ENCODE results near the gene HECTD4. TPM values are rescaled to one million over a fixed set of nuclear protein-coding genes. Genes with fewer than 3 reads are reported as not detected.

The HECTD4 gene
- total and polyA plus RNA-seq, 2 donors (not counting 1 experiment from before 2014, with no cell fraction given), result 46.4 to 92.2 TPM

GRCh38 chr12:112196196-112196875 lies 185.9 kb downstream of the HECTD4 start:
- H3K4me1 ChIP-seq (ENCODE audit: control insufficient read depth in 2 of 2, insufficient read depth in 2 of 2, low read length in 2 of 2), result no peaks in the 10 kb centered on the region
- ATAC-seq (ENCODE audit: low read depth) (no peak), DNase-seq (no peak)
- H3K9me3 ChIP-seq (ENCODE audit: control extremely low read depth in 1 of 3, control insufficient read depth in 2 of 3, insufficient read depth in 1 of 3, low read length in 2 of 3), result no peaks in the 10 kb centered on the region
- intact Hi-C loops (cut with micrococcal nuclease), result no loop called here
- Mint-ChIP-seq H3K4me3 (no peak overlapping the region), H3K27me3 (no peaks in the 10 kb centered on the region), H3K4me1 (no peaks in the 10 kb centered on the region), H3K9me3 (ENCODE audit: insufficient read depth) (no peaks in the 10 kb centered on the region), H3K27ac (no peak overlapping the region)
- ChIA-PET POLR2A (no interaction called here), CTCF (interaction anchor here (2.2 to 5.1 kb wide), 3 partner anchors 191 to 251 kb away, joined by 8 to 88 read pairs (median 16); no protein-coding TSS in a partner anchor)
- H3K4me2 ChIP-seq (replicated peaks; ENCODE audit: low read depth, low read length, poor library complexity, severe bottlenecking), result no peak overlapping the region
- WGBS (ENCODE audit: insufficient coverage), result 98% methylated on average over 4 of the region's 9 CpGs
- H3K9ac ChIP-seq (ENCODE audit: low read length), result no peak overlapping the region
- no peak overlapping the region for H3K4me3 ChIP-seq (ENCODE audit: control extremely low read depth in 1 of 5, extremely low read depth in 1 of 5, insufficient read depth in 1 of 5, low read depth in 2 of 5, low read length in 4 of 5)
- no peaks in the 10 kb centered on the region for H3K79me2 ChIP-seq (ENCODE audit: control insufficient read depth, insufficient read depth, low read length)
- no peak for TF ChIP-seq EZH2 (IDR thresholded peaks at IDR 0.05; ENCODE audit: borderline replicate concordance, insufficient read depth, low read depth, low read length, poor library complexity, severe bottlenecking)
- TF ChIP-seq, protein P1, sequence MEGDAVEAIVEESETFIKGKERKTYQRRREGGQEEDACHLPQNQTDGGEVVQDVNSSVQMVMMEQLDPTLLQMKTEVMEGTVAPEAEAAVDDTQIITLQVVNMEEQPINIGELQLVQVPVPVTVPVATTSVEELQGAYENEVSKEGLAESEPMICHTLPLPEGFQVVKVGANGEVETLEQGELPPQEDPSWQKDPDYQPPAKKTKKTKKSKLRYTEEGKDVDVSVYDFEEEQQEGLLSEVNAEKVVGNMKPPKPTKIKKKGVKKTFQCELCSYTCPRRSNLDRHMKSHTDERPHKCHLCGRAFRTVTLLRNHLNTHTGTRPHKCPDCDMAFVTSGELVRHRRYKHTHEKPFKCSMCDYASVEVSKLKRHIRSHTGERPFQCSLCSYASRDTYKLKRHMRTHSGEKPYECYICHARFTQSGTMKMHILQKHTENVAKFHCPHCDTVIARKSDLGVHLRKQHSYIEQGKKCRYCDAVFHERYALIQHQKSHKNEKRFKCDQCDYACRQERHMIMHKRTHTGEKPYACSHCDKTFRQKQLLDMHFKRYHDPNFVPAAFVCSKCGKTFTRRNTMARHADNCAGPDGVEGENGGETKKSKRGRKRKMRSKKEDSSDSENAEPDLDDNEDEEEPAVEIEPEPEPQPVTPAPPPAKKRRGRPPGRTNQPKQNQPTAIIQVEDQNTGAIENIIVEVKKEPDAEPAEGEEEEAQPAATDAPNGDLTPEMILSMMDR (IDR thresholded peaks at IDR 0.05), result no peak
- no peaks in the 10 kb centered on the region for H3K27me3 ChIP-seq (replicated peaks in 1 of 4; ENCODE audit: control extremely low read depth in 1 of 4, control insufficient read depth in 3 of 4, insufficient read depth in 4 of 4, low read length in 3 of 4)
- peaks cover 4 to 62% of the 10 kb centered on the region in 2 experiments for H3K36me3 ChIP-seq (replicated peaks in 1 of 2; ENCODE audit: control extremely low read depth in 1 of 2, control insufficient read depth in 1 of 2, extremely low read depth in 1 of 2, insufficient read depth in 2 of 2, low read length in 1 of 2)
- no peaks in the 10 kb centered on the region for H4K20me1 ChIP-seq (ENCODE audit: control insufficient read depth, insufficient read depth, low read length, poor library complexity, severe bottlenecking)
- no peak overlapping the region for H2AFZ ChIP-seq (ENCODE audit: insufficient read depth, low read depth, low read length, poor library complexity, severe bottlenecking)
- H3K27ac ChIP-seq (ENCODE audit: low read length in 2 of 2), result no peak overlapping the region

DNA sequence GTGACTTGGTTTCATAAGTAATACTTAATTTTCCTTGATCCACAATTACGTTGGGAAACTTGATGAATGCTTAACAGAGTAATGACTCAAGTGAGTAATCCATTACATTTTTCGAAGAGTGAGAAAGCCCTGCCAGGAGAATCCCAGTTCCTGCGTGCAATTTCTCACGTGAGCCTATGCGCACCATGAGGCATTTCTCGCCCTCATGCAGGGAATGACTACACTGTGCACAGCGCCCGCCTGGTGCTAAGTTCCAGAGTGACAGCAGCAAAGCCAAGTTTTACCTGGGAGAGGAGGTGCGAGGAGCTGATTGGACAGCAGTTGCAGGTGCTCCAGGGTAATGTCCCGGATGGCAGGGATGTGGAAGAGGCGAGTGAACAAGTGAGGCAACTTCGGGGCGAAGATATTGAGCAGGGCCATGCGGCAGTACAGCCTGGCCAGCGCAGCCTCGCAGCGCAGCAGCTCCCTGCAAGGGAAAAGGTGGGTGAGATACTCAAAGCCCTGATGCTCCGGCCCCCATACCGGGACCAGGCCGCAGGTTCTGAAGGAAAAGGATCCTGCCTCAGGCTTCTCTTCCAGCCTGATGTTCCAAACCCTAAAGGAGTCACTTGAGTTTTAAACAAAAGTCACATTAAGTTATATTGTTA lies 187.5 kb downstream of the HECTD4 start:
- Mint-ChIP-seq H3K9me3 (ENCODE audit: insufficient read depth) (no peaks in the 10 kb centered on the region), H3K27ac (no peak overlapping the region), H3K4me3 (no peak overlapping the region), H3K27me3 (no peaks in the 10 kb centered on the region), H3K4me1 (no peaks in the 10 kb centered on the region)
- H3K4me1 ChIP-seq (ENCODE audit: control insufficient read depth in 2 of 2, insufficient read depth in 2 of 2, low read length in 2 of 2), result no peaks in the 10 kb centered on the region
- ChIA-PET CTCF (no interaction called here), POLR2A (no interaction called here)
- WGBS (ENCODE audit: insufficient coverage), result 96% methylated on average over 17 of the region's 20 CpGs
- no peaks in the 10 kb centered on the region for H3K79me2 ChIP-seq (ENCODE audit: control insufficient read depth, insufficient read depth, low read length)
- no peaks in the 10 kb centered on the region for H3K9me3 ChIP-seq (ENCODE audit: control extremely low read depth in 1 of 3, control insufficient read depth in 2 of 3, insufficient read depth in 1 of 3, low read length in 2 of 3)
- DNase-seq (no peak), ATAC-seq (ENCODE audit: low read depth) (no peak)
- H4K20me1 ChIP-seq (ENCODE audit: control insufficient read depth, insufficient read depth, low read length, poor library complexity, severe bottlenecking), result no peaks in the 10 kb centered on the region
- intact Hi-C loops (cut with micrococcal nuclease), result no loop called here
- TF ChIP-seq EZH2 (IDR thresholded peaks at IDR 0.05; ENCODE audit: borderline replicate concordance, insufficient read depth, low read depth, low read length, poor library complexity, severe bottlenecking), result no peak
- TF ChIP-seq, protein P1 (IDR thresholded peaks at IDR 0.05), result no peak
- H3K4me3 ChIP-seq (ENCODE audit: control extremely low read depth in 1 of 5, extremely low read depth in 1 of 5, insufficient read depth in 1 of 5, low read depth in 2 of 5, low read length in 4 of 5), result no peak overlapping the region
- no peak overlapping the region for H3K4me2 ChIP-seq (replicated peaks; ENCODE audit: low read depth, low read length, poor library complexity, severe bottlenecking)
- peaks cover 4 to 67% of the 10 kb centered on the region in 2 experiments for H3K36me3 ChIP-seq (replicated peaks in 1 of 2; ENCODE audit: control extremely low read depth in 1 of 2, control insufficient read depth in 1 of 2, extremely low read depth in 1 of 2, insufficient read depth in 2 of 2, low read length in 1 of 2)
- H3K27me3 ChIP-seq (replicated peaks in 1 of 4; ENCODE audit: control extremely low read depth in 1 of 4, control insufficient read depth in 3 of 4, insufficient read depth in 4 of 4, low read length in 3 of 4), result no peaks in the 10 kb centered on the region
- H3K27ac ChIP-seq (ENCODE audit: low read length in 2 of 2), result no peak overlapping the region
- no peak overlapping the region for H2AFZ ChIP-seq (ENCODE audit: insufficient read depth, low read depth, low read length, poor library complexity, severe bottlenecking)
- H3K9ac ChIP-seq (ENCODE audit: low read length), result no peak overlapping the region

All from B cell (primary cell).